Glomerular visceral epithelial cell (primary cell): ENCODE results near the gene SLCO4A1.

Experiments used
- DNase-seq: peaks from one replicate; pipeline ENCODE4 v3.0.0-alpha.2; 2016; ENCODE audit errors: extremely low spot score

Gene SLCO4A1

GRCh38 chr20:62652041-62652893, 10.0 kb downstream of the SLCO4A1 start:
- DNase-seq: peak; percentile 90

GRCh38 chr20:62652894-62653305, 10.6 kb downstream of the SLCO4A1 start:
- no peak for DNase-seq

- no peak for DNase-seq
Observed at GRCh38 chr20:62653373-62653772, 11.1 kb downstream of the SLCO4A1 start.

GRCh38 chr20:62653951-62654685, 11.8 kb downstream of the SLCO4A1 start:
- DNase-seq: no peak

GRCh38 chr20:62655282-62656196, 13.2 kb downstream of the SLCO4A1 start:
- no peak for DNase-seq

- DNase-seq: no peak
Observed at GRCh38 chr20:62656197-62656918, 14.1 kb downstream of the SLCO4A1 start.

GRCh38 chr20:62656919-62657588, 14.8 kb downstream of the SLCO4A1 start:
- no peak for DNase-seq

- no peak for DNase-seq
Observed at GRCh38 chr20:62657589-62657942, 15.3 kb downstream of the SLCO4A1 start.

- DNase-seq: no peak
Observed at GRCh38 chr20:62657956-62658355, 15.7 kb downstream of the SLCO4A1 start.

GRCh38 chr20:62658593-62659178, 16.4 kb downstream of the SLCO4A1 start:
- DNase-seq: no peak

- DNase-seq: no peak
Observed at GRCh38 chr20:62659488-62660239, 17.4 kb downstream of the SLCO4A1 start.

GRCh38 chr20:62660240-62660615, 17.9 kb downstream of the SLCO4A1 start:
- DNase-seq: no peak

GRCh38 chr20:62660768-62661167, 18.5 kb downstream of the SLCO4A1 start:
- no peak for DNase-seq

- DNase-seq: no peak
Observed at GRCh38 chr20:62661647-62662046, 19.3 kb downstream of the SLCO4A1 start.

- peak; percentile 21 for DNase-seq
Observed at GRCh38 chr20:62662422-62662821, 20.1 kb downstream of the SLCO4A1 start.

GRCh38 chr20:62663145-62664018, 21.1 kb downstream of the SLCO4A1 start:
- no peak for DNase-seq

GRCh38 chr20:62664019-62664971, 22.0 kb downstream of the SLCO4A1 start:
- no peak for DNase-seq
